Glomerular visceral epithelial cell (primary cell): Measurements from ENCODE around the gene LST1.

Experiments
- DNase-seq: peaks from one replicate; pipeline ENCODE4 v3.0.0-alpha.2; 2016; ENCODE audit errors: extremely low spot score

Gene LST1

GRCh38 chr6:31586008-31586407, at the start of gene LST1:
TSS of gene LST1 (plus strand) at chr6:31586277. CDS start at chr6:31587300, 1,023 bp downstream.
- no peak for DNase-seq

- DNase-seq, result no peak
These were observed 47.2 kb upstream of the LST1 start for GRCh38 chr6:31538805-31539400.

- no peak for DNase-seq
These were observed 45.4 kb upstream of the LST1 start for GRCh38 chr6:31540640-31541039.

- DNase-seq, result peak; percentile 48
These were observed 44.9 kb upstream of the LST1 start for GRCh38 chr6:31541059-31541657.

- DNase-seq, result peak; percentile 98
These were observed 44.2 kb upstream of the LST1 start, which contains the start of gene DDX39B for GRCh38 chr6:31541658-31542521. TSS of gene DDX39B (minus strand) at chr6:31542003. CDS start at chr6:31540532, 1,471 bp downstream.

GRCh38 chr6:31543639-31544038, 42.4 kb upstream of the LST1 start:
- DNase-seq, result no peak

- no peak for DNase-seq
These were observed 41.4 kb upstream of the LST1 start for GRCh38 chr6:31544676-31545075.

- DNase-seq, result no peak
These were observed 40.8 kb upstream of the LST1 start for GRCh38 chr6:31545291-31545690.

GRCh38 chr6:31546339-31546957, 39.6 kb upstream of the LST1 start, which contains the start of gene ATP6V1G2:
TSS of gene ATP6V1G2 (minus strand) at chr6:31546608. CDS start at chr6:31546559, 49 bp downstream.
- peak; percentile 92 for DNase-seq

- DNase-seq, result peak; percentile 97
These were observed 38.9 kb upstream of the LST1 start, which contains the start of gene NFKBIL1 for GRCh38 chr6:31546958-31547726. TSS of gene NFKBIL1 (plus strand) at chr6:31547608. CDS start at chr6:31547695, 87 bp downstream.

- DNase-seq, result no peak
These were observed 38.1 kb upstream of the LST1 start for GRCh38 chr6:31547727-31548543.

- DNase-seq, result no peak
These were observed 37.6 kb upstream of the LST1 start for GRCh38 chr6:31548544-31548873.

- peak; percentile 70 for DNase-seq
These were observed 34.7 kb upstream of the LST1 start for GRCh38 chr6:31551371-31551770.

GRCh38 chr6:31556307-31556706, 29.8 kb upstream of the LST1 start:
- no peak for DNase-seq

- no peak for DNase-seq
These were observed 28.4 kb upstream of the LST1 start for GRCh38 chr6:31557443-31558317.

GRCh38 chr6:31558318-31558625, 27.8 kb upstream of the LST1 start:
- no peak for DNase-seq

GRCh38 chr6:31558631-31559500, 27.2 kb upstream of the LST1 start:
- DNase-seq, result no peak

GRCh38 chr6:31559606-31559957, 26.5 kb upstream of the LST1 start:
- no peak for DNase-seq
